Trophoblast cell (in vitro differentiated cells and primary cell): Measurements from ENCODE around the gene LRRTM1.

Experiments used
- DNase-seq, 2 donors: peaks; one replicate each; pipeline ENCODE4 v3.0.0-alpha.2; 2016
- H2AFZ ChIP-seq: 2 replicates; pipeline ENCODE4 v1.6.1; 2013; ENCODE audit warnings: low read length, moderate library complexity, mild to moderate bottlenecking; ENCODE audit not compliant: insufficient read depth, poor library complexity
- H2AK5ac ChIP-seq: 2 replicates; pipeline ENCODE4 v1.6.1; 2013; ENCODE audit warnings: mild to moderate bottlenecking, low read length
- H2BK120ac ChIP-seq: 2 replicates; pipeline ENCODE4 v1.6.1; 2013; ENCODE audit warnings: low read length, mild to moderate bottlenecking, moderate library complexity; ENCODE audit not compliant: insufficient read depth, poor library complexity
- H2BK12ac ChIP-seq: 2 replicates; pipeline ENCODE4 v1.6.1; 2013; ENCODE audit warnings: mild to moderate bottlenecking, low read length, moderate library complexity
- H2BK5ac ChIP-seq: 2 replicates; pipeline ENCODE4 v1.6.1; 2013; ENCODE audit warnings: low read length, low read depth, moderate library complexity, mild to moderate bottlenecking; ENCODE audit not compliant: poor library complexity
- H3K14ac ChIP-seq: 2 replicates; pipeline ENCODE4 v1.6.1; 2013; ENCODE audit warnings: mild to moderate bottlenecking, low read length
- H3K18ac ChIP-seq: 2 replicates; pipeline ENCODE4 v1.6.1; 2013; ENCODE audit warnings: mild to moderate bottlenecking, low read length
- H3K23ac ChIP-seq: 2 replicates; pipeline ENCODE4 v1.6.1; 2013; ENCODE audit warnings: low read length
- H3K27ac ChIP-seq: 2 replicates; pipeline ENCODE4 v1.5.1; 2013; ENCODE audit warnings: low read depth, mild to moderate bottlenecking, inconsistent platforms, low read length, moderate library complexity
- H3K27me3 ChIP-seq: 2 replicates; pipeline ENCODE4 v1.6.1; 2013; ENCODE audit warnings: inconsistent platforms, mild to moderate bottlenecking, low read length, moderate library complexity; ENCODE audit not compliant: insufficient read depth
- H3K36me3 ChIP-seq, 2 experiments: 1 replicate in 1 of 2; 2 replicates in 1 of 2; pipeline ENCODE4 v1.6.1; 2013; ENCODE audit warnings: low read length in 2 of 2, mild to moderate bottlenecking in 2 of 2, moderate library complexity in 1 of 2; ENCODE audit not compliant: insufficient read depth in 2 of 2, control insufficient read depth in 1 of 2
- H3K4ac ChIP-seq: 2 replicates; pipeline ENCODE4 v1.6.1; 2013; ENCODE audit warnings: low read depth, mild to moderate bottlenecking, low read length, moderate library complexity
- H3K4me1 ChIP-seq, 2 experiments: 1 replicate in 1 of 2; 2 replicates in 1 of 2; pipeline ENCODE4 v1.6.1; 2013; ENCODE audit warnings: low read length in 2 of 2, mild to moderate bottlenecking in 2 of 2, moderate library complexity in 1 of 2; ENCODE audit not compliant: insufficient read depth in 2 of 2, control insufficient read depth in 1 of 2
- H3K4me2 ChIP-seq: 2 replicates; pipeline ENCODE4 v1.6.1; 2013; ENCODE audit warnings: inconsistent platforms, mild to moderate bottlenecking, low read length, moderate library complexity
- H3K4me3 ChIP-seq: 2 replicates; pipeline ENCODE4 v1.5.1; 2013; ENCODE audit warnings: mild to moderate bottlenecking, low read depth, low read length, inconsistent platforms
- H3K79me1 ChIP-seq: one replicate; pipeline ENCODE4 v1.6.1; 2013; ENCODE audit warnings: low read length
- H3K79me2 ChIP-seq: 2 replicates; pipeline ENCODE4 v1.6.1; 2013; ENCODE audit warnings: low read length, mild to moderate bottlenecking; ENCODE audit not compliant: control insufficient read depth, insufficient read depth, poor library complexity
- H3K9ac ChIP-seq: 2 replicates; pipeline ENCODE4 v1.6.1; 2013; ENCODE audit warnings: mild to moderate bottlenecking, low read length
- H3K9me3 ChIP-seq: 2 replicates; pipeline ENCODE4 v1.6.1; 2013; ENCODE audit warnings: low read depth, mild to moderate bottlenecking, control low read depth, inconsistent platforms, low read length; ENCODE audit not compliant: insufficient read depth
- H4K12ac ChIP-seq: 2 replicates; pipeline ENCODE4 v1.6.1; 2013; ENCODE audit warnings: low read depth, mild to moderate bottlenecking, low read length, moderate library complexity
- H4K8ac ChIP-seq: 2 replicates; pipeline ENCODE4 v1.6.1; 2013; ENCODE audit warnings: low read depth, mild to moderate bottlenecking, low read length, moderate library complexity
- H4K91ac ChIP-seq: one replicate; pipeline ENCODE4 v1.6.1; 2013; ENCODE audit warnings: low read depth, mild to moderate bottlenecking, low read length, moderate library complexity
- WGBS: extraction: QIAGEN DNeasy Blood & Tissue Kit; methylation state at CpG from one replicate; pipeline ENCODE4 v1.1.7; 2013; ENCODE audit warnings: missing lambda C conversion rate; ENCODE audit not compliant: insufficient read length, insufficient coverage; ENCODE audit errors: extremely low coverage; 5-methylcytosine and 5-hydroxymethylcytosine counted together

The LRRTM1 gene

GRCh38 chr2:80299661-80300060, 4.9 kb downstream of the LRRTM1 start:
- no peaks in the 10 kb centered on the region for H3K79me2 ChIP-seq
- H3K4ac ChIP-seq, result no peak overlapping the region
- H3K18ac ChIP-seq, result no peak overlapping the region
- H2BK120ac ChIP-seq, result no peak overlapping the region
- H3K14ac ChIP-seq, result no peak overlapping the region
- no peaks in the 10 kb centered on the region for H3K79me1 ChIP-seq
- H4K8ac ChIP-seq, result no peak overlapping the region
- no peak overlapping the region for H3K23ac ChIP-seq
- H3K4me2 ChIP-seq, result no peak overlapping the region
- no peak overlapping the region for H3K9ac ChIP-seq
- no CpG with 5 or more reads among the region's 5 CpGs for WGBS
- peaks cover 22% of the 10 kb centered on the region for H3K27me3 ChIP-seq
- H3K4me1 ChIP-seq, result peaks cover 6 to 9% of the 10 kb centered on the region in 2 experiments
- H2BK5ac ChIP-seq, result no peak overlapping the region
- H3K36me3 ChIP-seq, result no peaks in the 10 kb centered on the region
- no peak overlapping the region for H2AK5ac ChIP-seq
- no peak overlapping the region for H3K27ac ChIP-seq
- H4K12ac ChIP-seq, result no peak overlapping the region
- peaks cover 5% of the 10 kb centered on the region for H3K9me3 ChIP-seq
- H4K91ac ChIP-seq, result no peak overlapping the region
- DNase-seq, result no peak
- H3K4me3 ChIP-seq, result no peak overlapping the region
- no peak overlapping the region for H2AFZ ChIP-seq
- H2BK12ac ChIP-seq, result no peak overlapping the region

GRCh38 chr2:80298954-80299353, 5.6 kb downstream of the LRRTM1 start:
- Histone ChIP-seq H2BK12ac (no peak overlapping the region), H3K18ac (no peak overlapping the region), H4K91ac (no peak overlapping the region), H3K27me3 (peaks cover 22% of the 10 kb centered on the region), H4K8ac (no peak overlapping the region), H2AFZ (no peak overlapping the region), H3K4me2 (no peak overlapping the region), H3K79me2 (no peaks in the 10 kb centered on the region), H2BK120ac (no peak overlapping the region), H3K79me1 (no peaks in the 10 kb centered on the region), H3K4me1 (peaks cover 6 to 9% of the 10 kb centered on the region in 2 experiments), H4K12ac (no peak overlapping the region), H3K27ac (no peak overlapping the region), H3K36me3 (no peaks in the 10 kb centered on the region), H3K4me3 (no peak overlapping the region), H3K4ac (no peak overlapping the region), H3K9me3 (peaks cover 5% of the 10 kb centered on the region), H2AK5ac (no peak overlapping the region), H3K9ac (no peak overlapping the region), H3K14ac (no peak overlapping the region), H3K23ac (no peak overlapping the region), H2BK5ac (no peak overlapping the region)
- DNase-seq, result no peak
- no CpG with 5 or more reads among the region's 3 CpGs for WGBS

GRCh38 chr2:80293039-80293438, 11.5 kb downstream of the LRRTM1 start:
- no peak overlapping the region for H3K18ac ChIP-seq
- no peak overlapping the region for H3K4me3 ChIP-seq
- no peak overlapping the region for H3K4me2 ChIP-seq
- H3K27me3 ChIP-seq, result no peaks in the 10 kb centered on the region
- H3K79me2 ChIP-seq, result no peaks in the 10 kb centered on the region
- no peak overlapping the region for H2AK5ac ChIP-seq
- no peak overlapping the region for H2AFZ ChIP-seq
- no peak overlapping the region for H4K8ac ChIP-seq
- H3K27ac ChIP-seq, result no peak overlapping the region
- H3K14ac ChIP-seq, result no peak overlapping the region
- no peaks in the 10 kb centered on the region for H3K36me3 ChIP-seq
- H3K9ac ChIP-seq, result no peak overlapping the region
- H2BK5ac ChIP-seq, result no peak overlapping the region
- no peaks in the 10 kb centered on the region for H3K4me1 ChIP-seq
- no peaks in the 10 kb centered on the region for H3K9me3 ChIP-seq
- H4K12ac ChIP-seq, result no peak overlapping the region
- H2BK12ac ChIP-seq, result no peak overlapping the region
- no peaks in the 10 kb centered on the region for H3K79me1 ChIP-seq
- no peak overlapping the region for H3K4ac ChIP-seq
- no peak for DNase-seq
- no peak overlapping the region for H2BK120ac ChIP-seq
- peak overlapping the region; percentile 15 for H3K23ac ChIP-seq
- H4K91ac ChIP-seq, result no peak overlapping the region

GRCh38 chr2:80292474-80292873, 12.1 kb downstream of the LRRTM1 start:
- no peak overlapping the region for H2BK5ac ChIP-seq
- H2AFZ ChIP-seq, result no peak overlapping the region
- no peak overlapping the region for H4K12ac ChIP-seq
- H3K4ac ChIP-seq, result no peak overlapping the region
- no peak overlapping the region for H3K18ac ChIP-seq
- H3K23ac ChIP-seq, result no peak overlapping the region
- WGBS, result no CpG with 5 or more reads among the region's 3 CpGs
- no peaks in the 10 kb centered on the region for H3K9me3 ChIP-seq
- no peak for DNase-seq
- H3K9ac ChIP-seq, result no peak overlapping the region
- H3K14ac ChIP-seq, result no peak overlapping the region
- no peak overlapping the region for H4K8ac ChIP-seq
- no peak overlapping the region for H3K4me3 ChIP-seq
- H3K27me3 ChIP-seq, result no peaks in the 10 kb centered on the region
- no peak overlapping the region for H3K4me2 ChIP-seq
- no peaks in the 10 kb centered on the region for H3K79me1 ChIP-seq
- no peak overlapping the region for H4K91ac ChIP-seq
- no peaks in the 10 kb centered on the region for H3K79me2 ChIP-seq
- no peak overlapping the region for H2AK5ac ChIP-seq
- H2BK12ac ChIP-seq, result no peak overlapping the region
- no peak overlapping the region for H3K27ac ChIP-seq
- H3K36me3 ChIP-seq, result no peaks in the 10 kb centered on the region
- no peaks in the 10 kb centered on the region for H3K4me1 ChIP-seq
- no peak overlapping the region for H2BK120ac ChIP-seq
